ENCODE measurements around the gene CSK. TPM values are rescaled to one million over a fixed set of nuclear protein-coding genes. Genes with fewer than 3 reads are reported as not detected.

The CSK gene
- total RNA-seq, 1 donor from 2014 or later = 45.8 TPM

- ATAC-seq (no peak), DNase-seq (no peak)
- intact Hi-C loops (cut with micrococcal nuclease) = no loop called here
Observed at GRCh38 chr15:74836846-74837245, 55.0 kb downstream of the CSK start.

- ATAC-seq = no peak
- no peak for DNase-seq
- intact Hi-C loops (cut with micrococcal nuclease) = no loop called here
Observed at GRCh38 chr15:74837482-74838136, 55.7 kb downstream of the CSK start.

GRCh38 chr15:74838137-74838516 lies 56.2 kb downstream of the CSK start:
- intact Hi-C loops (cut with micrococcal nuclease) = no loop called here
- DNase-seq = no peak

GRCh38 chr15:74838746-74839525 lies 57.1 kb downstream of the CSK start:
- DNase-seq (no peak), ATAC-seq (no peak)
- intact Hi-C loops (cut with micrococcal nuclease) = no loop called here

More at GRCh38 chr15:74838137-74838516, 56.2 kb downstream of the CSK start:
- no peak for ATAC-seq

GRCh38 chr15:74839526-74840395 lies 57.9 kb downstream of the CSK start:
- DNase-seq (no peak), ATAC-seq (no peak)
- intact Hi-C loops (cut with micrococcal nuclease) = loop anchor here (10.0 kb wide), 1 partner anchor 65 kb away; the partner anchor contains the start of gene FAM219B

- intact Hi-C loops (cut with micrococcal nuclease) = loop anchor here (10.0 kb wide), 1 partner anchor 64 kb away; the partner anchor contains the start of gene FAM219B
- ATAC-seq (no peak), DNase-seq (no peak)
Observed at GRCh38 chr15:74840851-74841775, 59.2 kb downstream of the CSK start.

- intact Hi-C loops (cut with micrococcal nuclease) = loop anchor here (10.0 kb wide), 1 partner anchor 63 kb away; the partner anchor contains the start of gene FAM219B
- no peak for DNase-seq
- no peak for ATAC-seq
Observed at GRCh38 chr15:74841891-74842373, 60.1 kb downstream of the CSK start.

- intact Hi-C loops (cut with micrococcal nuclease) = loop anchor here (10.0 kb wide), 1 partner anchor 62 kb away; the partner anchor contains the start of gene FAM219B
- peak; percentile 96 for DNase-seq
- ATAC-seq = peak; percentile 91
Observed at GRCh38 chr15:74842581-74843444, 60.9 kb downstream of the CSK start, which contains the start of gene ULK3. Gene ULK3 (minus strand): TSS chr15:74843156. CDS start chr15:74843105, 51 bp downstream.

- no peak for DNase-seq
- intact Hi-C loops (cut with micrococcal nuclease) = loop anchor here (10.0 kb wide), 1 partner anchor 61 kb away; the partner anchor contains the start of gene FAM219B
- ATAC-seq = no peak
Observed at GRCh38 chr15:74843445-74843828, 61.6 kb downstream of the CSK start.

GRCh38 chr15:74843891-74844299 lies 62.0 kb downstream of the CSK start:
- intact Hi-C loops (cut with micrococcal nuclease) = loop anchor here (10.0 kb wide), 1 partner anchor 61 kb away; the partner anchor contains the start of gene FAM219B
- no peak for DNase-seq
- no peak for ATAC-seq

- intact Hi-C loops (cut with micrococcal nuclease) = loop anchor here (10.0 kb wide), 1 partner anchor 60 kb away; the partner anchor contains the start of gene FAM219B
- DNase-seq (no peak), ATAC-seq (no peak)
Observed at GRCh38 chr15:74844319-74845207, 62.7 kb downstream of the CSK start.

GRCh38 chr15:74845208-74845568 lies 63.3 kb downstream of the CSK start:
- no peak for DNase-seq
- ATAC-seq = no peak
- intact Hi-C loops (cut with micrococcal nuclease) = loop anchor here (10.0 kb wide), 1 partner anchor 60 kb away; the partner anchor contains the start of gene FAM219B

- DNase-seq = no peak
- intact Hi-C loops (cut with micrococcal nuclease) = loop anchor here (10.0 kb wide), 1 partner anchor 59 kb away; the partner anchor contains the start of gene FAM219B
- ATAC-seq = no peak
Observed at GRCh38 chr15:74845581-74845980, 63.7 kb downstream of the CSK start.

GRCh38 chr15:74847432-74847831 lies 65.6 kb downstream of the CSK start:
- intact Hi-C loops (cut with micrococcal nuclease) = loop anchor here (10.0 kb wide), 1 partner anchor 57 kb away; the partner anchor contains the start of gene FAM219B
- ATAC-seq (peak; percentile 48), DNase-seq (peak; percentile 75)

GRCh38 chr15:74850393-74850792 lies 68.5 kb downstream of the CSK start:
- DNase-seq (no peak), ATAC-seq (no peak)
- intact Hi-C loops (cut with micrococcal nuclease) = no loop called here

GRCh38 chr15:74851960-74852359 lies 70.1 kb downstream of the CSK start:
- intact Hi-C loops (cut with micrococcal nuclease) = no loop called here
- DNase-seq (no peak), ATAC-seq (no peak)
